Stimulated activated memory B cell treated with anti-CD40 and anti-IgM and Interleukin-4, amounts not matched to agents 10 μg/mL and 1 μg/mL and 100 μg/mL, for 72 hours (primary cell): ENCODE measurements around the gene SLAIN1.

Experiments used
- ATAC-seq: fragments of 150-1000 bp; cut with Tn5 transposase; 2 replicates; pipeline ENCODE4 v1.10.0; 2021
- H3K27ac Mint-ChIP-seq: one replicate; pipeline ENCODE4 v1.8.0; 2022; ENCODE audit warnings: mild to moderate bottlenecking, mixed read lengths
- H3K27me3 Mint-ChIP-seq: one replicate; pipeline ENCODE4 v1.8.0; 2022; ENCODE audit warnings: mixed read lengths
- H3K36me3 Mint-ChIP-seq: one replicate; pipeline ENCODE4 v1.8.0; 2022; ENCODE audit warnings: mixed read lengths
- H3K4me1 Mint-ChIP-seq: one replicate; pipeline ENCODE4 v1.8.0; 2022; ENCODE audit warnings: mixed read lengths
- H3K4me3 Mint-ChIP-seq: one replicate; pipeline ENCODE4 v1.8.0; 2022; ENCODE audit warnings: mild to moderate bottlenecking, moderate library complexity, mixed read lengths
- H3K9me3 Mint-ChIP-seq: one replicate; pipeline ENCODE4 v1.8.0; 2022; ENCODE audit warnings: mixed read lengths

Gene SLAIN1

DNA sequence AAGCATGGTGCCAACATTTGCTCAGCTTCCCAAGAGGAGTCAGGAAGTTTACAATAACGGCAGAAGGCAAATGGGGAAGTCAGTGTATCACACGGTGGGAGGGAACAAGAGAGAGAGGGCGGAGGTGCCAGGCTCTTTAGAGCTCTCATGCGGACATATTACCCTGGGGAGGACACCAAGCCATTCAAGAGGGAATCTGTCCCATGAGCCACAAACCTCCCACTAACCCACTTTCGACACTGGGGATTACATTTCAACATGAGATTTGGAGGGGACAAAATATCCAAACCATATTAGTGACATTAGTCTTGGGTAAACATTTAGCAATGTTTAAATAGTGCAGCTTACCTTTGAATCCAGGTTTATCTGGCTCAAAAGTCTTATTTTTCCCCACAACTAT is 69.9 kb downstream of the SLAIN1 start:
- Mint-ChIP-seq H3K4me3 (no peak overlapping the region), H3K27ac (no peak overlapping the region), H3K9me3 (peaks cover 4% of the 10 kb centered on the region), H3K36me3 (peaks cover 51% of the 10 kb centered on the region), H3K27me3 (no peaks in the 10 kb centered on the region), H3K4me1 (peaks cover 6% of the 10 kb centered on the region)
- no peak for ATAC-seq

DNA sequence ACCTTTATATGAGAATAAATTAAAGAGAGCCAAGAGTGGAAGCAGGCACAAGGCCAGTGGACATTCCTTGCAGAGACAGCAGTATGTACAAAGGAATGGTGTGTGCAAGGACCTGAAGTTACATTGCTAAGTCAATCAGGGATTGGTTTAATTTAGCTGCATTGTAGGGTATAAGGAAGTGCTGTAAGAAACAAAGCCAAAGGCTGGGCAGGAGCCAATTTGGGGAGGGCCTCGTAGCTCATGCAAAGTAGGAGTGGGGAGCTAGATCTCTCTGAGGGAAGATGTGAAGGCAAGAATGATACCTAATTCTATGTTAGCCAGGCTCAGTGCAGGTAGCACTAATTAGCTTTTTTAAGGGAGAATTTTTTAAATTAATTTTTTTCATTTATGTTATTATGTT is 76.7 kb downstream of the SLAIN1 start:
- no peaks in the 10 kb centered on the region for H3K9me3 Mint-ChIP-seq
- no peak for ATAC-seq
- H3K27ac Mint-ChIP-seq = no peak overlapping the region
- H3K4me1 Mint-ChIP-seq = no peaks in the 10 kb centered on the region
- no peaks in the 10 kb centered on the region for H3K27me3 Mint-ChIP-seq
- peaks cover 9% of the 10 kb centered on the region for H3K36me3 Mint-ChIP-seq
- H3K4me3 Mint-ChIP-seq = no peak overlapping the region

DNA sequence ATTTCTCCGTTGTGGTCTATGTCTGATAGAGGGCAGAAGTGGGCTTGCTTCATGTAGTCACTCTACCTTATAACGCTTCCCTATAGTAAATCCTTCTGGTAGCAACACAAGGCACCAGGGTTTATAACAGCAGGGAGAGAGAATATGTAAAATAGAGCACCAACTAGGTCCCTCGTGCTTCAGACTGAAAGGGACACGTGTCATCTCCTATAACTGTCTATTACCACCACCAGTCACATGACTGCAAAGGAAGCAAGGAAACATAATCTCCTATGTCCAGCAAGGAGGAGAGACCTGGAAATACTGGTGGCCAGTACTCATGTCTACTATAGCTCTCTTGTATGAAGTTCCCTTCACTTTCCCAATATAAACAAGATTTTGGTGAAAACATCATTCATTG is 79.2 kb downstream of the SLAIN1 start:
- Mint-ChIP-seq H3K27me3 (no peaks in the 10 kb centered on the region), H3K36me3 (peaks cover 7% of the 10 kb centered on the region), H3K4me3 (no peak overlapping the region)

DNA sequence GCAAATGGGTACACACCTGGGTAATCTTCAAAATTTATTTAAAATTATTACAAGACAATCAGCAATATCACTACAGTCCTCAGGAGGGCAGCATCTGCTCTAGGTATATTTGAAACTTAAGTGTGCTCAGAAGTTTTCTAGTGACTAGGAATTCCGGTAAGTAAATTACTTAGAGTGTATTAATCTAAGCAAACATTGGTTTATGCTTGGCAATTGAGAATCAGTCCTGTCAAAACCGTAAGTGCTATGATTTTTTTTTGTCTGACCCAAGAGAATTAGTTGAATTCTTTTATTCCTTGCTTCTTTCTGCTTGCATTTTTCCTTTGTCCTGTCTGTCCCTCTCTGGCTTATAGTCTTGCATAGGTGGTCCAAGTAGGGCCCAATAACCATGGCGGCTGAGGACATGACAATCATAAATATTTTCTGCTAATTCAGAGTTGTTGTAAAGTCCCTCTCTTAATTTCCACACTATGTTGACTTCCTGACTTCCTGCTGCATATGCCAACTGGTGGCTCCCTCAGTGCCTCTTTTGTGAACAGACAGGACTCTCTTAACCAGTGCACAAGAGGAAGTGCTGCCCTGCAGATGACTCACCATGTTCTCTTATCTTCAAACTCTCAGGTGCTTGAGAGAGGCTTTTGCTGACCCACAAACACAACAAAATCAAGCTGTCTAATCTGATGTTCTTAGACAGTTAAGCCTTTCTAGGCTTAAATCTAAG is 82.2 kb downstream of the SLAIN1 start:
- Mint-ChIP-seq H3K36me3 (no peaks in the 10 kb centered on the region), H3K27ac (no peak overlapping the region), H3K4me1 (peaks cover 6% of the 10 kb centered on the region), H3K4me3 (no peak overlapping the region), H3K27me3 (no peaks in the 10 kb centered on the region), H3K9me3 (no peaks in the 10 kb centered on the region)
- ATAC-seq = peak; percentile 49

More for the DNA sequence above, 79.2 kb downstream of the SLAIN1 start:
- H3K9me3 Mint-ChIP-seq = no peaks in the 10 kb centered on the region
- no peak for ATAC-seq
- peaks cover 6% of the 10 kb centered on the region for H3K4me1 Mint-ChIP-seq
- no peak overlapping the region for H3K27ac Mint-ChIP-seq

DNA sequence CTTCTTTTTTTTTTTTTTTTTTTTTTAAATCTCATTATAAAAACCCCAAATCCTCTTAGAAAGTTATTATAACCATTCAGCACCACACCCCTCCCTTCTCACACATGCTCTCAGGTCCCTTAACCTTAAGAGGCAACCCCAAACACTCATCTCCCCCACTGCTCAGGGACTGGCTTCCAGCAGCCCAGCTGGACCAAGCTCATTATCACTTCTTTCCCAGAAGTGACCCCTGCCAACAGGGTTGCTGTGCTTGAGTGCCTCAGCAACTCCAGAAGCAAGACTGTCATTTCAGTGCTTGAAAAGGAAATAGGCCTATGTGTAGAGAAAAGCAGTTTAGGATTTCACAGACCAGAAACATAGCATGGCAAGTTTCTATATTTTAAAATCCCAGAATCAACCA is 84.3 kb downstream of the SLAIN1 start:
- Mint-ChIP-seq H3K4me1 (peaks cover 6% of the 10 kb centered on the region), H3K27me3 (no peaks in the 10 kb centered on the region), H3K9me3 (no peaks in the 10 kb centered on the region), H3K4me3 (no peak overlapping the region), H3K27ac (no peak overlapping the region), H3K36me3 (no peaks in the 10 kb centered on the region)
- no peak for ATAC-seq

DNA sequence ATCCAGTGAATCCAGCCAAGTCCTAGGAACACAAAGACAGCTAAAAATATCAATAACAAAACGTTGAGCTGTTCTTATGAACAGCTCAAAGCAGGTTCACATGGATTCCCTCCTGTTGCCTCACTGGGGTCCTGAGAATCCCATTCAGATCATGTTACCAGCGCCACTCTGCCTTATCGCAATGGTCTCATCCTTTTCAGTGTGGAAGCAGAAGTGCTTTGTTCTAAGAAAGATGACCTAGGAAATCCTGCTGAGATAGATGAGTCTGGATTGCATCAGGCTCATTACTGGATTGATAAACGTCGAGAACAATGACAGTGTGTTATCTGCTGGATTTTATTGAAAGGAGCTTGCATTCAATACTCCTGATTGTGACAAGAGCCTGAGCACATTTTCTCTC is 87.0 kb downstream of the SLAIN1 start:
- H3K4me1 Mint-ChIP-seq = peaks cover 6% of the 10 kb centered on the region
- H3K27me3 Mint-ChIP-seq = peaks cover 16% of the 10 kb centered on the region
- no peak overlapping the region for H3K4me3 Mint-ChIP-seq
- ATAC-seq = no peak
- H3K27ac Mint-ChIP-seq = no peak overlapping the region
- no peaks in the 10 kb centered on the region for H3K9me3 Mint-ChIP-seq
- H3K36me3 Mint-ChIP-seq = peaks cover 5% of the 10 kb centered on the region

DNA sequence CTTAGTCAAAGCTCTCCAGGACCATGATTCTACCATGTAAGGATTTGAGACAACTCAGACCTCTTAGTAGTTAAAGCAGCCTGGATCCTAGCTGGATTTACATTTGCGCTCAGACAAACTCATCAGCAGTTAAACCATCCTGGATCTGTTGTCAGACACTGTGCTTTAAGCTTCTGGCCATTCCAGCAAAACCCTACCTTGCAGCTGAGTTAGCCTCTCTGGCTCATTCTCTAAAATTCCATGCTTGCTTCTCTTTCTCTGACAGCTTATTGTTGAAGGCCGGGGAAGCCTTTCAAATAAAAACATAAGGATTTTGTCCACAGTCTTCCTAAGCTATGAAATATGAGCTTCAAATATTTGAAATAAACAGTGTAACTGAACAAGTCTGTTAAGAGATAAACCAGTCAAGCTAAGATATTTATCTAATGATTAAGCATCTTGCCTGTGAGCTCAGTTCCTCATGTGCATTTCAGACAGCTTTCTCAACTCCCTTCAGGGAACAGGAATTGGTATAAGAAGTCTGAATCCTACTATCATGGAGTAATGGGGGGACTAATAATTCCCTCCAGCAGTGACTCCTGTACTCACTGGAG is 89.3 kb downstream of the SLAIN1 start:
- no peak overlapping the region for H3K27ac Mint-ChIP-seq
- ATAC-seq = no peak
- peaks cover 36% of the 10 kb centered on the region for H3K27me3 Mint-ChIP-seq
- peaks cover 10% of the 10 kb centered on the region for H3K9me3 Mint-ChIP-seq
- H3K36me3 Mint-ChIP-seq = peaks cover 18% of the 10 kb centered on the region
- H3K4me1 Mint-ChIP-seq = no peaks in the 10 kb centered on the region
- H3K4me3 Mint-ChIP-seq = no peak overlapping the region

DNA sequence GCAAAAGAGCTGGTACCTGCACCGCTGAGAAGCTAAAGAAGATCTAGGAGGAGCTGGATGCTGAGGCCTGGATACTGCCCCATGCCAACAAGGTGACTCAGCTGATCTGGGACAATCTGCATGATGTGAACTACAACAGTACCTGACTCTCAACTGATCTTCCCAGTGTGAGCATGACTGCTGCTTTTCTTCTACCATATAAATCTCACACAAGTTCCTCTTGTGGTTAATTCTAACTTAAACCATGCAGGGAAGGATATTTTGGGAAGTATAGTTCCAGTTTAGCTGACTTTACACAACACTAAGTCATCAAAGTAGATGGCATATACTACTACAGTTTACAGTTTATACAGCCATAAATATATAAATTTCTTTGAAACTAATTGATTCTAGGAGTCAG is 91.9 kb downstream of the SLAIN1 start:
- Mint-ChIP-seq H3K27ac (no peak overlapping the region), H3K36me3 (peaks cover 18% of the 10 kb centered on the region), H3K9me3 (peaks cover 15% of the 10 kb centered on the region), H3K4me3 (no peak overlapping the region), H3K4me1 (no peaks in the 10 kb centered on the region), H3K27me3 (peaks cover 60% of the 10 kb centered on the region)
- no peak for ATAC-seq

DNA sequence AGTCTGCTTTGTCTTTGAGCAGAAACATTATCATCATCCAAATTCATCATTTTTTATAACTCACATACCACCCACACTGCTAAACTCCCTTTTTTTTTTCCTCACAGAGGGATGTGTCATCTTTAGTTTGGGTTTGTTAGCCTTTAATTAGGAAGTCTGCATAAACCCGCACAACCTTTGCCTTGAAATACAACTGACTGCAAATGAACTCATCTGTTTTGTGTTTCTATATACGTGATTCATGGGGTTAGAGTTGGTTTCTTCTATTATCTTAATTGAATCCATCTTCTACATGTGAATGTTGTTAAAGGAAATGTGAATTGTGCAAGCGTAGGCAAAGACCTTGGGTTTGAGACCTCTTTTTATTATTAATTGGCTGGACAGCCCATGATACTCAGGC is 102.7 kb downstream of the SLAIN1 start:
- Mint-ChIP-seq H3K4me1 (no peaks in the 10 kb centered on the region), H3K9me3 (no peaks in the 10 kb centered on the region), H3K4me3 (no peak overlapping the region), H3K27ac (no peak overlapping the region), H3K36me3 (no peaks in the 10 kb centered on the region), H3K27me3 (peaks cover 10% of the 10 kb centered on the region)
- no peak for ATAC-seq

DNA sequence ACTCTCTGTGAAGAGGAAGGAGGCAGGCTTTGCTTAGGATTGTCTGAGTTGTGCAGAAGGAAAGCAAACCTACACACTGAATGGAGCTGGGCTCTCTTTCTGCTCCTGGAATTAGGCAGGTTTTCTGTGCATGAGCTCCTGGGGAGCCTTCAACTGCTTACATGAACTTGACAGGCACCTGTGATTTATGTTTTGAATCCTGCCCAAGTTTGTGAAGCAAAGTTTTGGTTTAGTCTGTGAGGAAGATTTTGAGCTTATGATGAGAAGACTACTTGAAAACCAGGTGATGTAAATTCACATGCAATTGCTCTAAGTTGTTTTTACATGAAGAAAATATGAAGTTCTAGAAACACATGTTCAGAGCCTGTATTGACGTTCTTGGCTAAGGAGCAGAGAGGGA is 109.0 kb downstream of the SLAIN1 start:
- Mint-ChIP-seq H3K36me3 (no peaks in the 10 kb centered on the region), H3K27me3 (peaks cover 10% of the 10 kb centered on the region), H3K9me3 (no peaks in the 10 kb centered on the region), H3K4me3 (no peak overlapping the region), H3K4me1 (no peaks in the 10 kb centered on the region), H3K27ac (no peak overlapping the region)
- no peak for ATAC-seq

DNA sequence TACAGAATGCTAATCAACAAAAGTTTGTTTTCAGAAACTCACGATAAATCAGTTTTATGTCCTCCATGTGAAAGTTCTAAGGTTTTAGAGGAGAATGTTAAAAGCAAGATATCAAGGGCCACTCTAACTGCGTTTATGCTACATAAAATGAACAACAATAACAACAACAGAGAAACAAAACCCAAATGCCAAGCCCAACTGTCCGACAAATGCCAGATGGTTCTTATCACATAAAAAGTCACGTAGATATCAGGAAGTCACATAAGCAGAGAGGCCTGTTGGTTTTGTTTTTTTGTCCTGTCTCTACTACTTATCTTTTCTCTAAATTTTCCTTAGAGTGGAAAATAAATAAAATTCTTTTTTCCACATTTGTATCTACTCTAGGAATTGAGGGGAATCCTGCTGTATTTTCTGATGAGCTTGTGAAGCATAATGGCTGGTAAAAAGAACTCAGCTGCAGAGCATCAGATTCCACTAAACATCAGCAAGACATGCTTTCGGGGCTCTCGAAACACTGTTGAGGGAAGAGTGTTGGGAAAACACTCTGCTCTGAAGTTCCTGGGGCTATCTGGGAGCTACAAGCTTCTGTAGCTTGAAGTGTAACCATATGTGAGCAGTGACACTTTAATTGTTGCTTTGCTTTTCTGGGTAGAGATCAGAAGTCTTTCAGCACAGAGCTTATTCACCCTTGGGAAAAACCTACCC is 110.1 kb downstream of the SLAIN1 start:
- Mint-ChIP-seq H3K27ac (no peak overlapping the region), H3K4me3 (no peak overlapping the region), H3K36me3 (no peaks in the 10 kb centered on the region), H3K27me3 (peaks cover 1% of the 10 kb centered on the region), H3K9me3 (no peaks in the 10 kb centered on the region), H3K4me1 (no peaks in the 10 kb centered on the region)
- no peak for ATAC-seq

DNA sequence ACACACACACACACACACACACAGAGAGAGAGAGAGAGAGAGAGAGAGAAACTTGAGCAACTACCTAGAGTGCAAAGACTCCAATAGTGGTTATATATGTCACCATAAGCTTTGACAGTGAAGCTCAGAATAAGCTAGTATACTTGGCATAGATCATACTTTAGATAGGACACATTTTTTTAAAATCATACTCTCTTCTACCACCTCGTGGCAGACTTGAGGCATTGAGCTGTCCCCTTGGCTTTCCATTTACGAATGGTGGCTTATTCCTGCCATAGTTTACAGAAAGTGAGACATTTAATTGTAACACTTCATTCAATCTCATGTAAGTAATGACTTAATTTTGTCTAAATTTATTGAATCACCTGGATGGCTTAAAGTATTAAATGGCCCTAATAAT is 112.9 kb downstream of the SLAIN1 start:
- no peaks in the 10 kb centered on the region for H3K36me3 Mint-ChIP-seq
- no peak overlapping the region for H3K4me3 Mint-ChIP-seq
- no peak overlapping the region for H3K27ac Mint-ChIP-seq
- no peaks in the 10 kb centered on the region for H3K9me3 Mint-ChIP-seq
- ATAC-seq = no peak
- no peaks in the 10 kb centered on the region for H3K4me1 Mint-ChIP-seq
- H3K27me3 Mint-ChIP-seq = no peaks in the 10 kb centered on the region

DNA sequence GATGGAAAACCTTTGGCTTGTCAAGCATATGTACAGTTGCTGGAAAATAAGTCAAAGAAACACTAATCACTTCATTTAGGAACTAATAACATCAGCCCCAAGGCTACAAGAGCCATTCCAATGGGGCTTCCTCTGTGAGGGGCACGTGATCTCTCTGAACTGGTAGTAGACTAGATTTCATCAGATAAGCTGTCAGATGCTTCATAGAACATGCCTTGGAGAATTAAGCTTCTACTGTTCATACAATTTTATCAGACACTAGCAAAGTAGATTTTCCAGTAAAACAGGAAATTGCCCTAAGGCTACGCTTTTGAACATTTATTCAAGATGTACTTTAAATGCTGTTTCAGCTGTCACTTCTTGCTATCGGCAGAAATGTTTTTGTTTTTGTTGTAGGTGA is 113.4 kb downstream of the SLAIN1 start:
- ATAC-seq = no peak
- no peak overlapping the region for H3K4me3 Mint-ChIP-seq
- H3K9me3 Mint-ChIP-seq = no peaks in the 10 kb centered on the region
- H3K36me3 Mint-ChIP-seq = no peaks in the 10 kb centered on the region
- no peaks in the 10 kb centered on the region for H3K27me3 Mint-ChIP-seq
- H3K27ac Mint-ChIP-seq = no peak overlapping the region
- H3K4me1 Mint-ChIP-seq = no peaks in the 10 kb centered on the region

DNA sequence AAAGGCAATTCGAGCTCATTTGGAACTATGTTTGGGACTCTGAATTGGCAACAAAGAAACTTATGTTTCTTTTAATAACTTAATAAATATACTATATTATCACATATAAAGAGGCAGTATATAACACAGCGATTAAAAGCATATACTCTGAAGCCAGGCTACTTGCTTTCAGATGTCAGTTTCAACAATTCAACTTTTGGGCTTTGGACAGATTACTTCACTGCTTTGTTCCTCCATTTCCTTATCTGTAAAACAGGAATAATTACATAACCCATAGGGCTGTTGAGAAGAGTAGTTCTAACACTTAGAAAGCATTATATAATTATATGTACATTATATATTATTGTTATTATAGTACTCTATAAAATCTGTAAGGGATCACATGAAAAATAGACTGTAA is 113.9 kb downstream of the SLAIN1 start:
- no peaks in the 10 kb centered on the region for H3K36me3 Mint-ChIP-seq
- H3K4me3 Mint-ChIP-seq = no peak overlapping the region
- H3K4me1 Mint-ChIP-seq = no peaks in the 10 kb centered on the region
- H3K27ac Mint-ChIP-seq = no peak overlapping the region
- no peaks in the 10 kb centered on the region for H3K27me3 Mint-ChIP-seq
- no peaks in the 10 kb centered on the region for H3K9me3 Mint-ChIP-seq
- ATAC-seq = no peak

DNA sequence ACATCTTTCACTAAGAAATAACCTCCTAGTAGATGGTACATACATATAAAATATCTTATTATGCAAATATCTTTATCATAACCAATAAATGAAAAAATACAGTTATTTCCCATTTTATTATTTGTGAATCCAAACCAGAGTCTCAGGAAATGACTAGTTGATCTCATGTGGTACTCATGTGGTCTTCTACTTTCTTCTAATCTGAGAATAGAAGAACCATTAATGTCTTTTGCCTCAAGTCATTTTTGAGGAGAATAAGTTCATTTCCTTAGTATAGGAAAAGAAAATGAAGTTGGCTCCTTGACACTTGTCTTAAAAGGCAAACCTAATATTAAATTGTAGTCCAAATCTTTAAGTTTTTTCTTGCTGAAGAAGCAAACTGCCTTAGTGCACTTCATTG is 114.5 kb downstream of the SLAIN1 start:
- no peaks in the 10 kb centered on the region for H3K9me3 Mint-ChIP-seq
- ATAC-seq = no peak
- no peak overlapping the region for H3K27ac Mint-ChIP-seq
- H3K4me1 Mint-ChIP-seq = no peaks in the 10 kb centered on the region
- no peaks in the 10 kb centered on the region for H3K36me3 Mint-ChIP-seq
- H3K27me3 Mint-ChIP-seq = no peaks in the 10 kb centered on the region
- H3K4me3 Mint-ChIP-seq = no peak overlapping the region
